Measurements from ENCODE around the gene N4BP3. TPM values are rescaled to one million over a fixed set of nuclear protein-coding genes. Genes with fewer than 3 reads are reported as not detected.
A peak's percentile ranks its signal among the peaks of the same experiment; 100 is the strongest.

Gene N4BP3
- polyA plus RNA-seq, 3 donors = 0.01 TPM; not detected in 2

GRCh38 chr5:178077751-178078150 is 35.6 kb upstream of the N4BP3 start:
- Mint-ChIP-seq H3K9me3 (no peaks in the 10 kb centered on the region), H3K27ac (no peak overlapping the region), H3K4me1 (peaks cover 3% of the 10 kb centered on the region), H3K4me3 (no peak overlapping the region), H3K36me3 (no peaks in the 10 kb centered on the region), H3K27me3 (ENCODE audit: low read depth in 3 of 3) (peaks cover 9 to 14% (median 13%) of the 10 kb centered on the region in 3 donors)
- no peak for TF ChIP-seq CTCF (IDR thresholded peaks at IDR 0.05)
- no peak overlapping the region for H3K9ac ChIP-seq (ENCODE audit: insufficient read depth, low read length, poor library complexity, severe bottlenecking)
- no peak for DNase-seq
- peaks cover 0 to 7% of the 10 kb centered on the region in 2 donors for H3K27me3 ChIP-seq (ENCODE audit: control insufficient read depth in 2 of 2, insufficient read depth in 2 of 2, low read length in 2 of 2)
- H3K4me1 ChIP-seq (ENCODE audit: control insufficient read depth in 1 of 2, insufficient read depth in 2 of 2, low read length in 2 of 2) = no peaks in the 10 kb centered on the region
- 100% methylated on average over 3 of the region's 5 CpGs for WGBS (ENCODE audit: insufficient coverage)
- H2AFZ ChIP-seq (ENCODE audit: insufficient read depth, low read depth, low read length, poor library complexity, severe bottlenecking) = no peak overlapping the region
- no peak overlapping the region for H3K4me2 ChIP-seq (replicated peaks; ENCODE audit: extremely low read depth, low read length, poor library complexity, severe bottlenecking)
- H3K36me3 ChIP-seq (replicated peaks in 1 of 2; ENCODE audit: control insufficient read depth in 1 of 2, insufficient read depth in 2 of 2, low read length in 2 of 2) = no peaks in the 10 kb centered on the region
- no peaks in the 10 kb centered on the region for H3K9me3 ChIP-seq (replicated peaks in 1 of 2; ENCODE audit: control insufficient read depth in 1 of 2, insufficient read depth in 1 of 2, low read length in 2 of 2)
- no peak overlapping the region for H3K27ac ChIP-seq (ENCODE audit: low read depth in 1 of 2, low read length in 2 of 2)
- H3K4me3 ChIP-seq (replicated peaks in 1 of 3; ENCODE audit: low read depth in 2 of 3, low read length in 3 of 3) = no peak overlapping the region
- H4K20me1 ChIP-seq (ENCODE audit: insufficient read depth, low read length) = no peaks in the 10 kb centered on the region
- intact Hi-C loops (cut with micrococcal nuclease) = loop anchor here (2.0 to 5.0 kb wide), 2 partner anchors 70 to 87 kb away; no protein-coding TSS in a partner anchor
- H3K79me2 ChIP-seq (ENCODE audit: insufficient read depth, low read length) = no peaks in the 10 kb centered on the region

GRCh38 chr5:178078197-178079010 is 34.9 kb upstream of the N4BP3 start:
- intact Hi-C loops (cut with micrococcal nuclease) = loop anchor here in 1 of 2 donors (5.0 kb wide), 1 partner anchor 69 kb away; no protein-coding TSS in a partner anchor
- Histone ChIP-seq H3K27ac (ENCODE audit: low read depth in 1 of 2, low read length in 2 of 2) (no peak overlapping the region), H3K4me2 (replicated peaks; ENCODE audit: extremely low read depth, low read length, poor library complexity, severe bottlenecking) (no peak overlapping the region), H3K4me1 (ENCODE audit: control insufficient read depth in 1 of 2, insufficient read depth in 2 of 2, low read length in 2 of 2) (no peaks in the 10 kb centered on the region), H3K79me2 (ENCODE audit: insufficient read depth, low read length) (no peaks in the 10 kb centered on the region), H4K20me1 (ENCODE audit: insufficient read depth, low read length) (no peaks in the 10 kb centered on the region), H3K9me3 (replicated peaks in 1 of 2; ENCODE audit: control insufficient read depth in 1 of 2, insufficient read depth in 1 of 2, low read length in 2 of 2) (no peaks in the 10 kb centered on the region), H3K27me3 (ENCODE audit: control insufficient read depth in 2 of 2, insufficient read depth in 2 of 2, low read length in 2 of 2) (peaks cover 0 to 7% of the 10 kb centered on the region in 2 donors), H3K9ac (ENCODE audit: insufficient read depth, low read length, poor library complexity, severe bottlenecking) (no peak overlapping the region), H3K36me3 (replicated peaks in 1 of 2; ENCODE audit: control insufficient read depth in 1 of 2, insufficient read depth in 2 of 2, low read length in 2 of 2) (no peaks in the 10 kb centered on the region), H3K4me3 (replicated peaks in 1 of 3; ENCODE audit: low read depth in 2 of 3, low read length in 3 of 3) (no peak overlapping the region), H2AFZ (ENCODE audit: insufficient read depth, low read depth, low read length, poor library complexity, severe bottlenecking) (no peak overlapping the region)
- Mint-ChIP-seq H3K4me3 (no peak overlapping the region), H3K4me1 (peaks cover 3% of the 10 kb centered on the region), H3K9me3 (no peaks in the 10 kb centered on the region), H3K27me3 (ENCODE audit: low read depth in 3 of 3) (peaks cover 9 to 15% (median 14%) of the 10 kb centered on the region in 3 donors), H3K36me3 (no peaks in the 10 kb centered on the region), H3K27ac (peak overlapping the region in 2 of 7 donors; percentile 3 to 25)
- WGBS (ENCODE audit: insufficient coverage) = 97% methylated on average over 18 of the region's 22 CpGs
- DNase-seq = no peak
- no peak for TF ChIP-seq CTCF (IDR thresholded peaks at IDR 0.05)
